Activated B cell treated with CpG ODN at 0.5 μM for 24 hours (primary cell): ENCODE data around the gene GBA2. TPM values are rescaled to one million over a fixed set of nuclear protein-coding genes. Genes with fewer than 3 reads are reported as not detected.
A peak's percentile ranks its signal among the peaks of the same experiment; 100 is the strongest.

Experiments used
- ATAC-seq: fragments of 200-7000 bp; cut with Tn5 transposase; one replicate; pipeline ENCODE4 v1.10.0; 2021; ENCODE audit warnings: low read depth, mild to moderate bottlenecking, moderate library complexity
- CTCF ChIA-PET: fragments of 350-600 bp; sonication (Branson Sonifier 250); formaldehyde crosslinking; loops from one replicate; lab custom pipeline; 2021; ENCODE audit warnings: antibody characterized with exemption; lab: Charles Lee
- POLR2A ChIA-PET: fragments of 350-600 bp; sonication (Branson Sonifier 250); formaldehyde crosslinking; loops from one replicate; lab custom pipeline; 2021; ENCODE audit warnings: antibody characterized with exemption; lab: Charles Lee
- DNase-seq: peaks from one replicate; pipeline ENCODE4 v3.0.0; 2022
- H3K27ac Mint-ChIP-seq: one replicate; pipeline ENCODE4 v1.8.0; 2020; ENCODE audit warnings: mixed read lengths
- H3K27me3 Mint-ChIP-seq: one replicate; pipeline ENCODE4 v1.8.0; 2021; ENCODE audit warnings: mixed read lengths
- H3K36me3 Mint-ChIP-seq: one replicate; pipeline ENCODE4 v1.8.0; 2021; ENCODE audit warnings: low read depth, mixed read lengths
- H3K4me1 Mint-ChIP-seq: one replicate; pipeline ENCODE4 v1.8.0; 2021; ENCODE audit warnings: mixed read lengths
- H3K4me3 Mint-ChIP-seq: one replicate; pipeline ENCODE4 v1.8.0; 2020; ENCODE audit warnings: mild to moderate bottlenecking, mixed read lengths
- H3K9me3 Mint-ChIP-seq: one replicate; pipeline ENCODE4 v1.8.0; 2020; ENCODE audit warnings: mixed read lengths
- intact Hi-C: fragments of 100-400 bp; cut with micrococcal nuclease; formaldehyde crosslinking; loops from one replicate; pipeline ENCODE4 v1.15.1; 2024
- total RNA-seq: library from RNA; stranded (reverse); gene quantifications from 2 replicates; pipeline ENCODE4 v1.2.3, GENCODE V29; 2022
- TF ChIP-seq, protein P1 (sequence below): fragments of 200-600 bp; IDR thresholded peaks from one replicate; pipeline ENCODE4 v1.8.0; 2022; ENCODE audit warnings: antibody characterized with exemption, mild to moderate bottlenecking

The GBA2 gene
- total RNA-seq, 1 donor from 2014 or later: 104 TPM

DNA sequence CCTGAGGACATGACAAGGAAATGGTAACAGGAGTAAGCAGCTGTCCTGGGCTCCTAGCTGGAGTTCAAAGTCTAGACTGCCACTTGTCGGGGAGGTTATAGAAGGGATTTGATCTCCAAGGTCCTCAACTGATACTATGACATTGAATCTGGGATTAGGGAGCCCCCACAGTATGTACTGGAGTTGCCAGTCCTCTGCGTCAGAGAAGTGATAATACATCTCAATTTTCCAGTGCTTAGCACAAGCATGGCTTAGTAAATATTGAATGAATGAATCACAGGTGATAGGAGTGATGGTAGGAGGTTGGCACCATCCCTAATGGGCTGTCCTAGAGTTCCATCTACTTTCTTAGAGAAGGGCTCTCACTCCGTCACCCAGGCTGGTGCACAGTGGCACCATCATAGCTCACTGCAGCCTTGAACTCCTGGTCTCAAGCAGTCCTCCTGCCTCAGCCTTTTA lies 53.1 kb downstream of the GBA2 start:
- peaks cover under 1% of the 10 kb centered on the region for H3K36me3 Mint-ChIP-seq
- peaks cover 14% of the 10 kb centered on the region for H3K4me1 Mint-ChIP-seq
- intact Hi-C loops: loop anchor here (1.0 to 2.0 kb wide), 5 partner anchors 37 to 92 kb away; partner anchors contain the start of genes CD72, CREB3 and TLN1
- H3K4me3 Mint-ChIP-seq: no peak overlapping the region
- ChIA-PET CTCF (interaction anchor here (0.9 to 4.6 kb wide), 22 partner anchors 9 to 186 kb away, joined by 3 to 52 read pairs (median 16); partner anchors contain the start of genes ARHGEF39, CCDC107, CD72 and CREB3), POLR2A (interaction anchor here (0.6 to 2.8 kb wide), 17 partner anchors 8 to 580 kb away, joined by 3 to 24 read pairs (median 4); partner anchors contain the start of genes ARHGEF39, ATOSB, CCDC107 and CREB3)
- no peak for DNase-seq
- H3K27ac Mint-ChIP-seq: no peak overlapping the region
- no peak for ATAC-seq
- TF ChIP-seq, protein P1, sequence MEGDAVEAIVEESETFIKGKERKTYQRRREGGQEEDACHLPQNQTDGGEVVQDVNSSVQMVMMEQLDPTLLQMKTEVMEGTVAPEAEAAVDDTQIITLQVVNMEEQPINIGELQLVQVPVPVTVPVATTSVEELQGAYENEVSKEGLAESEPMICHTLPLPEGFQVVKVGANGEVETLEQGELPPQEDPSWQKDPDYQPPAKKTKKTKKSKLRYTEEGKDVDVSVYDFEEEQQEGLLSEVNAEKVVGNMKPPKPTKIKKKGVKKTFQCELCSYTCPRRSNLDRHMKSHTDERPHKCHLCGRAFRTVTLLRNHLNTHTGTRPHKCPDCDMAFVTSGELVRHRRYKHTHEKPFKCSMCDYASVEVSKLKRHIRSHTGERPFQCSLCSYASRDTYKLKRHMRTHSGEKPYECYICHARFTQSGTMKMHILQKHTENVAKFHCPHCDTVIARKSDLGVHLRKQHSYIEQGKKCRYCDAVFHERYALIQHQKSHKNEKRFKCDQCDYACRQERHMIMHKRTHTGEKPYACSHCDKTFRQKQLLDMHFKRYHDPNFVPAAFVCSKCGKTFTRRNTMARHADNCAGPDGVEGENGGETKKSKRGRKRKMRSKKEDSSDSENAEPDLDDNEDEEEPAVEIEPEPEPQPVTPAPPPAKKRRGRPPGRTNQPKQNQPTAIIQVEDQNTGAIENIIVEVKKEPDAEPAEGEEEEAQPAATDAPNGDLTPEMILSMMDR: no peak
- H3K9me3 Mint-ChIP-seq: no peaks in the 10 kb centered on the region
- H3K27me3 Mint-ChIP-seq: no peaks in the 10 kb centered on the region

DNA sequence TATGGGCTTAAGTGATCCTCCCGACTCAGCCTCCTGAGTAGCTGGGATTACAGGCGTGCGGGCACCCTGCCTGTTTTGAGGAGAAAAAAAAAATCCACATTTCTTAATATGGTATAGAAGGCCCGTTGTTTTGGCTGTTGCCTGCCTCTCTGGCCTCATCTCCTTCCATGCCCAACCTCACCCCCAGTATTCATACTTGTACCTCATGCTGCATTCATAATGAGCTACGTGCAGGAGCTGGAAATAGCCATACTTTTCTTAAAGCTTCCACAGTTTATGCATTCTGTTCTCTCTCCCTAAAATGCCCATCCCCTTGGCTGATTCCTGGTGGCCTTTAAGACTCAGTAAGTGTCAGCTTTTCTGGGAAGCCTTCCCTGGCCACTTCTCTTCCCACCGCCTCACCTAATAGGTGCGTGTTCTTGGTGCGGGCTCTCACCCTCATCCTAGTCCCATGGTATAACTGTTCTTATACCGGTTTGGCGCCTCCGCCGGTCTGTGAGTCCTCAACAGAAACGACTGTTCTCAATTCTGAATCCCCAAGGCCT lies 57.2 kb downstream of the GBA2 start:
- POLR2A ChIA-PET: interaction anchor here (0.9 to 1.4 kb wide), 2 partner anchors 45 to 151 kb away, joined by 3 to 4 read pairs; no protein-coding TSS in a partner anchor
- intact Hi-C loops: no loop called here

DNA sequence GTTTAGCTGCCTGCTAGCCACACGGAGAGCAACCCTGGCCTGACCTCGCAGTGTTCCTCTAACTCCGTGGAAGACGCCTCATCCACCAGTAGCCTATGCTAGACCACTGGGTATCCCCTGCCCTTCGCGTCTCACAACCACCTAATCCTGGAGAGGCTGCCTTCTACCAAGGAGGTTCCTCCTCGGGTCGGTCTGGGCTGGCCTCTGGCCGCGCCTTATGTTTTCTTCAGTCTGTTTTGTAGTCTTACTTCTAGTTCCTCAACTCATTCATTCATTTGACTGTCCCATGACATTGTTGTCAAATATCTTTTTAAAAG lies 57.7 kb downstream of the GBA2 start:
- peaks cover 2% of the 10 kb centered on the region for H3K36me3 Mint-ChIP-seq
- H3K27me3 Mint-ChIP-seq: no peaks in the 10 kb centered on the region
- CTCF ChIA-PET: interaction anchor here (0.8 to 3.1 kb wide), 5 partner anchors 34 to 191 kb away, joined by 3 to 8 read pairs (median 8); partner anchors contain the start of genes CCDC107, CREB3, RMRP and TLN1
- DNase-seq: no peak
- peak overlapping the region; percentile 76 for H3K27ac Mint-ChIP-seq
- POLR2A ChIA-PET: interaction anchor here (0.9 to 1.6 kb wide), 3 partner anchors 41 to 151 kb away, joined by 3 to 4 read pairs (median 4); partner anchors contain the start of genes CREB3 and TLN1
- H3K4me3 Mint-ChIP-seq: peak overlapping the region; percentile 86
- H3K9me3 Mint-ChIP-seq: no peaks in the 10 kb centered on the region
- ATAC-seq: peak; percentile 9
- H3K4me1 Mint-ChIP-seq: peaks cover 13% of the 10 kb centered on the region
- intact Hi-C loops: no loop called here
- TF ChIP-seq, protein P1: no peak

More for the DNA sequence above, 57.2 kb downstream of the GBA2 start:
- CTCF ChIA-PET: interaction anchor here (1.5 to 3.1 kb wide), 3 partner anchors 34 to 79 kb away, joined by 8 read pairs; partner anchors contain the start of genes CCDC107 and RMRP
- peaks cover 2% of the 10 kb centered on the region for H3K36me3 Mint-ChIP-seq
- peak overlapping the region; percentile 30 for H3K27ac Mint-ChIP-seq
- no peak for ATAC-seq
- no peaks in the 10 kb centered on the region for H3K27me3 Mint-ChIP-seq
- peak overlapping the region; percentile 86 for H3K4me3 Mint-ChIP-seq
- peaks cover 19% of the 10 kb centered on the region for H3K4me1 Mint-ChIP-seq
- DNase-seq: no peak
- no peaks in the 10 kb centered on the region for H3K9me3 Mint-ChIP-seq
- TF ChIP-seq, protein P1: no peak

DNA sequence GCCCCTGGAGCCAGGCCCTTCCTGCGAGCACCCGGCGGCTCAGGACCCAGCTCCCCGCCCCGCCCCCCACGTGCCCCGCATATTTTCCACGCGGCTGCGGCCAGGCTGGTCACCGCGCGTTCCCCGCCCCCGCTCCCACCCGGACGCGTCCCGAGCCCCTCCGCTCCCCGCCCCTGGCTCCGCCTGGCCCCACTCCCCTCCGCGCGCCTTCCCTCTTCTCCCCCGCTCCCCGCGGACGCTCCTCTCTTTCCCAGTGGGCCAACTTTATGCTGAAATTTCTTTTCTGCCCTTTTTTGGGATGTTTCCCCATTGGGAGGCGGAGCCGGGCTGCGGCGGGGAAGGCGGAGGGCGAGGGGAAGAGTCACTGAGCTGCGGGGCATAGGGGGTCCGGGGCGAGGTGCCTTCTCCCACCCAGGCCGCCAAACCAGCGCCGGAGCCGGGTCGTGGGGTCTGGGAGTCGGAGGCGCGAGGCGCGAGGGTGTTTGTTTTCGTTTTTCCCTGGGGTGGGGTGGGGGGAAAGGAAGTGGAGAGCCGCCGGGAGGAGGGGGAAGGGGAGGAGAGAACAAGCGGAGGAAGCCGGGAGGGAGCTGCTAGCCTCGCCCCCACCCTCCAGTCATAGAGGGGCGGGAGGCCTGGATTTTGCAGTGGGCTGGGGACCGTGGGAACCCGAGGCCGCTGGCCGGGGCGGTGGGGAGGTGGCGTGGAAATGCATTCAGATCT lies 58.3 kb downstream of the GBA2 start:
- H3K27ac Mint-ChIP-seq: peak overlapping the region; percentile 76
- ChIA-PET CTCF (interaction anchor here (0.8 to 3.1 kb wide), 6 partner anchors 26 to 192 kb away, joined by 3 to 8 read pairs (median 6); partner anchors contain the start of genes ARHGEF39, CCDC107, CREB3 and RMRP), POLR2A (interaction anchor here (0.6 to 1.6 kb wide), 10 partner anchors 14 to 708 kb away, joined by 3 to 6 read pairs (median 4); partner anchors contain the start of genes CCDC107, CREB3, RMRP and TLN1)
- no peaks in the 10 kb centered on the region for H3K27me3 Mint-ChIP-seq
- no peaks in the 10 kb centered on the region for H3K9me3 Mint-ChIP-seq
- intact Hi-C loops: loop anchor here (1.0 kb wide), 1 partner anchor 25 kb away; the partner anchor contains the start of gene ARHGEF39
- H3K4me1 Mint-ChIP-seq: peaks cover 12% of the 10 kb centered on the region
- H3K4me3 Mint-ChIP-seq: peak overlapping the region; percentile 86
- peak; percentile 27 for DNase-seq
- H3K36me3 Mint-ChIP-seq: peaks cover 2% of the 10 kb centered on the region
- peak; percentile 42 for ATAC-seq
- TF ChIP-seq, protein P1: no peak
